GM13976 (cell line): ENCODE measurements around the gene KLRD1.
"Not testable (repeated sequence)": the region's sequence is repeated elsewhere in the genome, so short reads cannot be mapped to it uniquely, and the experiment has no call there.

Experiments
- DNase-seq: peaks from one replicate; pipeline ENCODE4 v3.0.0; 2012; ENCODE audit warnings: low spot score
- in situ Hi-C: fragments of 300-500 bp; cut with MboI; formaldehyde crosslinking; loops from one replicate; pipeline ENCODE4 v1.12.0; 2022; ENCODE audit warnings: low sequenced_read_pairs, mixed read lengths, inconsistent platforms; ENCODE audit not compliant: unreplicated experiment
- TF ChIP-seq, protein P1 (sequence below): IDR thresholded peaks from 2 replicates; pipeline ENCODE4 v1.5.1; 2012; ENCODE audit warnings: borderline replicate concordance, mild to moderate bottlenecking; ENCODE audit not compliant: insufficient read depth; ENCODE audit errors: extremely low read depth, missing control alignments, control extremely low read depth

Gene KLRD1

GRCh38 chr12:10372559-10372958 lies 64.9 kb downstream of the KLRD1 start:
- in situ Hi-C loops = no loop called here

DNA sequence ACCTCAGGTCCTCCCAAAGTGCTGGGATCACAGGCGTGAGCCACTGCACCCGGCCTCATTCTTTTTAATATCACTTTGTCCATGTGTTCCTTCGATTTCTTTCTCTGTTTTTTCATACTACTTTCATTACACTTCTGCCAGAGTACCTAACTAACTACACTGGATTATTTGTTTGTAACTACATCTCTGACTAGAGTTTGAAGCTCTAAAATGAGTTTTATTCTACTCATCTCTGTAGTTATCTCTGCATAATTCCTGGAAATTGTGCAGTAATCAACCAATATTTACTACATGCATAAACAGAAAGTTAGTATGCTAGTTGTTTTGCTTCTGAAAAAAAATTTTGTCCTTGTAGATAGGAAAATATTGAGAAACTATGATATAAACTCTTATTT lies 67.0 kb downstream of the KLRD1 start:
- in situ Hi-C loops = no loop called here
- DNase-seq = no peak
- TF ChIP-seq, protein P1, sequence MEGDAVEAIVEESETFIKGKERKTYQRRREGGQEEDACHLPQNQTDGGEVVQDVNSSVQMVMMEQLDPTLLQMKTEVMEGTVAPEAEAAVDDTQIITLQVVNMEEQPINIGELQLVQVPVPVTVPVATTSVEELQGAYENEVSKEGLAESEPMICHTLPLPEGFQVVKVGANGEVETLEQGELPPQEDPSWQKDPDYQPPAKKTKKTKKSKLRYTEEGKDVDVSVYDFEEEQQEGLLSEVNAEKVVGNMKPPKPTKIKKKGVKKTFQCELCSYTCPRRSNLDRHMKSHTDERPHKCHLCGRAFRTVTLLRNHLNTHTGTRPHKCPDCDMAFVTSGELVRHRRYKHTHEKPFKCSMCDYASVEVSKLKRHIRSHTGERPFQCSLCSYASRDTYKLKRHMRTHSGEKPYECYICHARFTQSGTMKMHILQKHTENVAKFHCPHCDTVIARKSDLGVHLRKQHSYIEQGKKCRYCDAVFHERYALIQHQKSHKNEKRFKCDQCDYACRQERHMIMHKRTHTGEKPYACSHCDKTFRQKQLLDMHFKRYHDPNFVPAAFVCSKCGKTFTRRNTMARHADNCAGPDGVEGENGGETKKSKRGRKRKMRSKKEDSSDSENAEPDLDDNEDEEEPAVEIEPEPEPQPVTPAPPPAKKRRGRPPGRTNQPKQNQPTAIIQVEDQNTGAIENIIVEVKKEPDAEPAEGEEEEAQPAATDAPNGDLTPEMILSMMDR = no peak

More at GRCh38 chr12:10372559-10372958, 64.9 kb downstream of the KLRD1 start:
- no peak for DNase-seq
- TF ChIP-seq, protein P1 = no peak

GRCh38 chr12:10378737-10379136 lies 71.1 kb downstream of the KLRD1 start:
- in situ Hi-C loops, DNase-seq: not testable (repeated sequence)
